ENCODE measurements around the gene MEF2B. TPM values are rescaled to one million over a fixed set of nuclear protein-coding genes. Genes with fewer than 3 reads are reported as not detected.

The MEF2B gene
- total RNA-seq, 1 experiment from 2014 or later = 1.1 TPM

DNA sequence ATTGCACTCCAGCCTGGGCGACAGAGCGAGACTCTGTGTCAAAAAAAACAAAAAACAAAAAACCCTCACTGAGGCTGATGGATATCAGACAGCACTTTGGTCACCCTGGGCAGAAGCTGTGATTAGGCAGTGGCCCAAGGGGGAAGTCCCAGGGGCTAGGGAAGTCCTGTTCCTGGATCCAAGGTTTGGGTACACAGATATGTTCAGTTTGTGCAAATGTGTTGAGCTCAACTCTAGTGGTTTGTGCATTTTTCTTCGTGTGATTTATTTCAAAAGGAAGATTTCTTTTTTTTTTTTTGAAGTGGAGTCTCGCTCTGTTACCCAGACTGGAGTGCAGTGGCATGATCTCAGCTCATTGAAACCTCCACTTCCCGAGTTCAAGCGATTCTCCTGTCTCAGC is 12.3 kb downstream of the MEF2B start:
- no peaks in the 10 kb centered on the region for H3K4me1 ChIP-seq (ENCODE audit: control insufficient read depth, insufficient read depth, low read length)
- H3K27ac ChIP-seq (ENCODE audit: low read length) = no peak overlapping the region
- no peak overlapping the region for H3K4me3 ChIP-seq (ENCODE audit: low read depth in 2 of 2, low read length in 2 of 2)
- CTCF ChIA-PET = no interaction called here
- TF ChIP-seq SIN3A (IDR thresholded peaks at IDR 0.05; ENCODE audit: borderline replicate concordance, insufficient read depth, low read depth, low read length) = no peak
- TF ChIP-seq, protein P1, sequence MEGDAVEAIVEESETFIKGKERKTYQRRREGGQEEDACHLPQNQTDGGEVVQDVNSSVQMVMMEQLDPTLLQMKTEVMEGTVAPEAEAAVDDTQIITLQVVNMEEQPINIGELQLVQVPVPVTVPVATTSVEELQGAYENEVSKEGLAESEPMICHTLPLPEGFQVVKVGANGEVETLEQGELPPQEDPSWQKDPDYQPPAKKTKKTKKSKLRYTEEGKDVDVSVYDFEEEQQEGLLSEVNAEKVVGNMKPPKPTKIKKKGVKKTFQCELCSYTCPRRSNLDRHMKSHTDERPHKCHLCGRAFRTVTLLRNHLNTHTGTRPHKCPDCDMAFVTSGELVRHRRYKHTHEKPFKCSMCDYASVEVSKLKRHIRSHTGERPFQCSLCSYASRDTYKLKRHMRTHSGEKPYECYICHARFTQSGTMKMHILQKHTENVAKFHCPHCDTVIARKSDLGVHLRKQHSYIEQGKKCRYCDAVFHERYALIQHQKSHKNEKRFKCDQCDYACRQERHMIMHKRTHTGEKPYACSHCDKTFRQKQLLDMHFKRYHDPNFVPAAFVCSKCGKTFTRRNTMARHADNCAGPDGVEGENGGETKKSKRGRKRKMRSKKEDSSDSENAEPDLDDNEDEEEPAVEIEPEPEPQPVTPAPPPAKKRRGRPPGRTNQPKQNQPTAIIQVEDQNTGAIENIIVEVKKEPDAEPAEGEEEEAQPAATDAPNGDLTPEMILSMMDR (IDR thresholded peaks at IDR 0.05) = no peak
- TF ChIP-seq TCF7L2 (IDR thresholded peaks at IDR 0.05; ENCODE audit: low read depth, low read length) = no peak
- TF ChIP-seq, protein P2, sequence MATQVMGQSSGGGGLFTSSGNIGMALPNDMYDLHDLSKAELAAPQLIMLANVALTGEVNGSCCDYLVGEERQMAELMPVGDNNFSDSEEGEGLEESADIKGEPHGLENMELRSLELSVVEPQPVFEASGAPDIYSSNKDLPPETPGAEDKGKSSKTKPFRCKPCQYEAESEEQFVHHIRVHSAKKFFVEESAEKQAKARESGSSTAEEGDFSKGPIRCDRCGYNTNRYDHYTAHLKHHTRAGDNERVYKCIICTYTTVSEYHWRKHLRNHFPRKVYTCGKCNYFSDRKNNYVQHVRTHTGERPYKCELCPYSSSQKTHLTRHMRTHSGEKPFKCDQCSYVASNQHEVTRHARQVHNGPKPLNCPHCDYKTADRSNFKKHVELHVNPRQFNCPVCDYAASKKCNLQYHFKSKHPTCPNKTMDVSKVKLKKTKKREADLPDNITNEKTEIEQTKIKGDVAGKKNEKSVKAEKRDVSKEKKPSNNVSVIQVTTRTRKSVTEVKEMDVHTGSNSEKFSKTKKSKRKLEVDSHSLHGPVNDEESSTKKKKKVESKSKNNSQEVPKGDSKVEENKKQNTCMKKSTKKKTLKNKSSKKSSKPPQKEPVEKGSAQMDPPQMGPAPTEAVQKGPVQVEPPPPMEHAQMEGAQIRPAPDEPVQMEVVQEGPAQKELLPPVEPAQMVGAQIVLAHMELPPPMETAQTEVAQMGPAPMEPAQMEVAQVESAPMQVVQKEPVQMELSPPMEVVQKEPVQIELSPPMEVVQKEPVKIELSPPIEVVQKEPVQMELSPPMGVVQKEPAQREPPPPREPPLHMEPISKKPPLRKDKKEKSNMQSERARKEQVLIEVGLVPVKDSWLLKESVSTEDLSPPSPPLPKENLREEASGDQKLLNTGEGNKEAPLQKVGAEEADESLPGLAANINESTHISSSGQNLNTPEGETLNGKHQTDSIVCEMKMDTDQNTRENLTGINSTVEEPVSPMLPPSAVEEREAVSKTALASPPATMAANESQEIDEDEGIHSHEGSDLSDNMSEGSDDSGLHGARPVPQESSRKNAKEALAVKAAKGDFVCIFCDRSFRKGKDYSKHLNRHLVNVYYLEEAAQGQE (IDR thresholded peaks at IDR 0.05; ENCODE audit: insufficient read depth in 1 of 2, low read depth in 2 of 2, low read length in 1 of 2) = no peak
- no peak for TF ChIP-seq POLR2AphosphoS5 (IDR thresholded peaks at IDR 0.05; ENCODE audit: low read depth, low read length)
- H3K36me3 ChIP-seq (ENCODE audit: control insufficient read depth, insufficient read depth, low read length) = no peaks in the 10 kb centered on the region
- intact Hi-C loops (cut with micrococcal nuclease; ENCODE audit: unreplicated experiment) = no loop called here
- no peaks in the 10 kb centered on the region for H3K27me3 ChIP-seq (ENCODE audit: control insufficient read depth, insufficient read depth, low read length)
- DNase-seq (ENCODE audit: low read depth, low spot score) (no peak), ATAC-seq (no peak)
- BruUV-seq (replicated peaks) = no TSS peak
- no peaks in the 10 kb centered on the region for H3K9me3 ChIP-seq (ENCODE audit: control insufficient read depth, insufficient read depth, low read depth, low read length)
- in situ Hi-C loops (cut with HindIII; ENCODE audit: low pct_unique_long_range_greater_than_20kb, low sequenced_read_pairs) = no loop called here
- POLR2A ChIA-PET = no interaction called here

DNA sequence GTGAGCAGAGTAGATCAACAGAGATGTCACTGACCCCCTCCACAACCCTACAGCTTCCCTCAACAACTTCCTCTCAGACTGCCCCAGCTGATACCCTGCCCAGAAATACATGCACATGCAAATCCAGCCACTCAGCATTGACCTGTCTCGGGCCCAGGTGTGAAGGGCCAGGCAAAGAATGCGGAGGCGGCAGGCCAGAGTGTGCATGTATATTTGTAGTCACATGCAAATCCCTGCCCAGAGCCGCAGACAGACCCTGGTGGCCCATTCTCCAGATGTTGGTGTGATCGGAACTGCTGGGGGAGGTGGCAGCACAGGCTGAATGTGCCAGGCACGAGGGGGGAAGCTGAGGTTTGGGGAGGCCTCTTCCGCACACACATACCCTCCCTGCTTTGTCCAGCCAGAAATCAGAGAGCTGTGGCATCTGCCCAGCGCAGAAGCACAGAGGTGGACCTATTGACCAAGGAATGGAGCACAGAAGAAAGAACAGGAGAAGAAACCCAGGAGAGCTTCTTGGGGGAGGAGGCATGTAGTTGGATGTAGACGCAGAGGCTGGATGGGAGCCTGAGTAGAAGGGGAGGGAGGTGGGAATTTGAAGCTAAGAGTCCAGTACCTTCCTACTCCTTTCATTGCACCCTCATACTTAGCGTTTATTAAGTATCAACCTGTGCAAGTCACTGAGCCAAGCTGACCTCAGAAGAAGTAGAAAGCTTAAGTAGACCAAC is 14.4 kb downstream of the MEF2B start:
- no peaks in the 10 kb centered on the region for H3K4me1 ChIP-seq (ENCODE audit: control insufficient read depth, insufficient read depth, low read length)
- intact Hi-C loops (cut with micrococcal nuclease; ENCODE audit: unreplicated experiment) (no loop called here), in situ Hi-C loops (cut with HindIII; ENCODE audit: low pct_unique_long_range_greater_than_20kb, low sequenced_read_pairs) (no loop called here)
- DNase-seq (ENCODE audit: low read depth, low spot score) = no peak
- no peaks in the 10 kb centered on the region for H3K27me3 ChIP-seq (ENCODE audit: control insufficient read depth, insufficient read depth, low read length)
- TF ChIP-seq TCF7L2 (IDR thresholded peaks at IDR 0.05; ENCODE audit: low read depth, low read length) = no peak
- TF ChIP-seq, protein P2 (IDR thresholded peaks at IDR 0.05; ENCODE audit: insufficient read depth in 1 of 2, low read depth in 2 of 2, low read length in 1 of 2) = no peak
- TF ChIP-seq POLR2AphosphoS5 (IDR thresholded peaks at IDR 0.05; ENCODE audit: low read depth, low read length) = no peak
- no peak for TF ChIP-seq SIN3A (IDR thresholded peaks at IDR 0.05; ENCODE audit: borderline replicate concordance, insufficient read depth, low read depth, low read length)
- TF ChIP-seq, protein P1 (IDR thresholded peaks at IDR 0.05) = no peak
- CTCF ChIA-PET = no interaction called here
- POLR2A ChIA-PET = interaction anchor here (0.7 kb wide), 1 partner anchor 222 kb away, joined by 5 read pairs; no protein-coding TSS in a partner anchor
- H3K27ac ChIP-seq (ENCODE audit: low read length) = no peak overlapping the region
- no peaks in the 10 kb centered on the region for H3K9me3 ChIP-seq (ENCODE audit: control insufficient read depth, insufficient read depth, low read depth, low read length)
- ATAC-seq = no peak
- BruUV-seq (replicated peaks) = no TSS peak
- no peaks in the 10 kb centered on the region for H3K36me3 ChIP-seq (ENCODE audit: control insufficient read depth, insufficient read depth, low read length)
- no peak overlapping the region for H3K4me3 ChIP-seq (ENCODE audit: low read depth in 2 of 2, low read length in 2 of 2)

All from Panc1 (cell line).